Right cardiac atrium (tissue), 5 donors: ENCODE data around the gene SPOP. TPM values are rescaled to one million over a fixed set of nuclear protein-coding genes. Genes with fewer than 3 reads are reported as not detected.
"Not testable (repeated sequence)": the region's sequence is repeated elsewhere in the genome, so short reads cannot be mapped to it uniquely, and the experiment has no call there.

ENCODE experiments used
- ATAC-seq, 2 donors: fragments of 200-7000 bp; cut with Tn5 transposase; one replicate each; pipeline versions ENCODE4 v1.8.0 to v1.9.1; 2020; ENCODE audit warnings: moderate library complexity in 2 of 2, mild to moderate bottlenecking in 1 of 2
- DNase-seq, 3 donors: peaks; one replicate each; pipeline ENCODE4 v3.0.0-alpha.2; 2020
- H3K27ac ChIP-seq: one replicate; pipeline ENCODE4 v1.5.1; 2013; ENCODE audit warnings: mild to moderate bottlenecking, low read length, control low read depth, moderate library complexity
- H3K27me3 ChIP-seq: one replicate; pipeline ENCODE4 v1.6.1; 2013; ENCODE audit not compliant: control insufficient read depth, insufficient read depth
- H3K4me1 ChIP-seq: one replicate; pipeline ENCODE4 v1.6.1; 2013; ENCODE audit warnings: low read length; ENCODE audit not compliant: control insufficient read depth, insufficient read depth
- H3K4me3 ChIP-seq: one replicate; pipeline ENCODE4 v1.5.1; 2013; ENCODE audit warnings: low read length, control low read depth
- H3K9me3 ChIP-seq: one replicate; pipeline ENCODE4 v1.6.1; 2013; ENCODE audit warnings: low read length; ENCODE audit not compliant: control insufficient read depth
- WGBS: extraction: QIAGEN DNeasy Blood & Tissue Kit; methylation state at CpG from one replicate; pipeline ENCODE4 v1.1.7; 2013; 5-methylcytosine and 5-hydroxymethylcytosine counted together
- intact Hi-C, 4 donors: fragments of 100-400 bp; cut with DNase I; formaldehyde crosslinking; loops; one replicate each; pipeline versions ENCODE4 v1.11.0 to v1.14.0; 2022 to 2023
- polyA plus RNA-seq: library from polyadenylated mRNA; stranded (reverse); fragments of 200-250 nt; gene quantifications from one replicate; pipeline ENCODE4 v1.2.3, GENCODE V29; 2013
- total RNA-seq, 4 donors: library from RNA; stranded (reverse); fragmentation: NEBNext Ultra II Directional; extraction: Animal tissue kit (Norgen Biotek cat#: 25700); gene quantifications; one replicate each; pipeline ENCODE4 v1.2.1, GENCODE V29; 2021
- donor health status: healthy with polysubstance abuse.
- donor health status: DM: no; HTN: yes; CAD: no.
- donor health status: DM: no; HTN: no; CAD: no.
- donor health status: DM: no; HTN: yes; CAD: no; lungs with severe emphysema.
- donor health status: DM: yes; HTN: yes; CAD: no.

Gene SPOP
- total and polyA plus RNA-seq, 5 donors, result 33.7 to 82.7 (median 75.8) TPM

- WGBS, result under 1% methylated on average over 34 of the region's 34 CpGs
- intact Hi-C loops, result loop anchor here in 1 of 4 donors (10.0 kb wide), 1 partner anchor 63 kb away; no protein-coding TSS in a partner anchor
- Histone ChIP-seq H3K9me3 (no peaks in the 10 kb centered on the region), H3K4me3 (peak overlapping the region; percentile 70), H3K27me3 (no peaks in the 10 kb centered on the region), H3K4me1 (peaks cover 1% of the 10 kb centered on the region), H3K27ac (peak overlapping the region; percentile 91)
- ATAC-seq (peak; percentile 87 to 88), DNase-seq (peak; percentile 98 to 99 (median 99))
Observed at GRCh38 chr17:49677134-49677932, 564 bp downstream of the SPOP start.

GRCh38 chr17:49676276-49676868 is 1.5 kb downstream of the SPOP start:
- Histone ChIP-seq H3K27me3 (no peaks in the 10 kb centered on the region), H3K4me3 (peak overlapping the region; percentile 70), H3K27ac (no peak overlapping the region), H3K4me1 (peaks cover 1% of the 10 kb centered on the region), H3K9me3 (no peaks in the 10 kb centered on the region)
- 29% methylated on average over 5 of the region's 5 CpGs for WGBS
- ATAC-seq (no peak), DNase-seq (no peak)
- intact Hi-C loops, result loop anchor here in 1 of 4 donors (10.0 kb wide), 1 partner anchor 62 kb away; no protein-coding TSS in a partner anchor

- DNase-seq, result no peak
- Histone ChIP-seq H3K27me3 (no peaks in the 10 kb centered on the region), H3K27ac (no peak overlapping the region), H3K4me3 (no peak overlapping the region), H3K9me3 (no peaks in the 10 kb centered on the region), H3K4me1 (peaks cover 3% of the 10 kb centered on the region)
- intact Hi-C loops, result loop anchor here in 1 of 4 donors (10.0 kb wide), 1 partner anchor 60 kb away; no protein-coding TSS in a partner anchor
- ATAC-seq, result no peak
Observed at GRCh38 chr17:49674507-49674906, 3.4 kb downstream of the SPOP start.

GRCh38 chr17:49673679-49674078 is 4.2 kb downstream of the SPOP start:
- intact Hi-C loops, result loop anchor here in 1 of 4 donors (10.0 kb wide), 1 partner anchor 59 kb away; no protein-coding TSS in a partner anchor
- not testable (repeated sequence) for DNase-seq, H3K27me3 ChIP-seq, H3K27ac ChIP-seq, H3K4me1 ChIP-seq, H3K4me3 ChIP-seq, ATAC-seq, H3K9me3 ChIP-seq
- 78% methylated on average over 6 of the region's 6 CpGs for WGBS

GRCh38 chr17:49670641-49671040 is 7.3 kb downstream of the SPOP start:
- no peaks in the 10 kb centered on the region for H3K27me3 ChIP-seq
- ATAC-seq (no peak), DNase-seq (no peak)
- H3K9me3 ChIP-seq, result no peaks in the 10 kb centered on the region
- H3K27ac ChIP-seq, result no peak overlapping the region
- peaks cover 3% of the 10 kb centered on the region for H3K4me1 ChIP-seq
- WGBS, result 64% methylated on average over 4 of the region's 4 CpGs
- no peak overlapping the region for H3K4me3 ChIP-seq
- intact Hi-C loops, result loop anchor here in 1 of 4 donors (10.0 kb wide), 1 partner anchor 56 kb away; no protein-coding TSS in a partner anchor

- Histone ChIP-seq H3K4me1 (peaks cover 3% of the 10 kb centered on the region), H3K27me3 (no peaks in the 10 kb centered on the region), H3K27ac (no peak overlapping the region), H3K4me3 (no peak overlapping the region), H3K9me3 (no peaks in the 10 kb centered on the region)
- WGBS, result 54% methylated on average over 1 of the region's 1 CpG
- intact Hi-C loops, result loop anchor here in 1 of 4 donors (10.0 kb wide), 1 partner anchor 55 kb away; no protein-coding TSS in a partner anchor
- no peak for DNase-seq
- no peak for ATAC-seq
Observed at GRCh38 chr17:49670002-49670401, 7.9 kb downstream of the SPOP start.

- ATAC-seq (no peak), DNase-seq (no peak)
- 78% methylated on average over 2 of the region's 2 CpGs for WGBS
- H3K4me1 ChIP-seq, result peaks cover 3% of the 10 kb centered on the region
- no peak overlapping the region for H3K4me3 ChIP-seq
- H3K27me3 ChIP-seq, result no peaks in the 10 kb centered on the region
- intact Hi-C loops, result no loop called here
- H3K27ac ChIP-seq, result no peak overlapping the region
- H3K9me3 ChIP-seq, result no peaks in the 10 kb centered on the region
Observed at GRCh38 chr17:49667854-49668253, 10.0 kb downstream of the SPOP start.

GRCh38 chr17:49664706-49665211 is 13.1 kb downstream of the SPOP start:
- Histone ChIP-seq H3K27ac (peak overlapping the region; percentile 37), H3K9me3 (no peaks in the 10 kb centered on the region)
- intact Hi-C loops, result no loop called here

GRCh38 chr17:49659661-49660382 is 18.1 kb downstream of the SPOP start:
- 74% methylated on average over 3 of the region's 3 CpGs for WGBS
- Histone ChIP-seq H3K4me3 (no peak overlapping the region), H3K9me3 (no peaks in the 10 kb centered on the region), H3K27ac (no peak overlapping the region), H3K4me1 (peaks cover 6% of the 10 kb centered on the region), H3K27me3 (no peaks in the 10 kb centered on the region)
- ATAC-seq (no peak), DNase-seq (no peak)
- intact Hi-C loops, result no loop called here

More at GRCh38 chr17:49664706-49665211, 13.1 kb downstream of the SPOP start:
- Histone ChIP-seq H3K4me3 (no peak overlapping the region), H3K4me1 (peaks cover 2% of the 10 kb centered on the region), H3K27me3 (no peaks in the 10 kb centered on the region)
- ATAC-seq (no peak), DNase-seq (no peak)
- WGBS, result 69% methylated on average over 3 of the region's 3 CpGs

- Histone ChIP-seq H3K4me3 (no peak overlapping the region), H3K9me3 (no peaks in the 10 kb centered on the region), H3K27ac (peak overlapping the region; percentile 27), H3K27me3 (no peaks in the 10 kb centered on the region), H3K4me1 (peaks cover 5% of the 10 kb centered on the region)
- WGBS, result 80% methylated on average over 1 of the region's 1 CpG
- DNase-seq (no peak), ATAC-seq (no peak)
- intact Hi-C loops, result no loop called here
Observed at GRCh38 chr17:49656247-49656646, 21.6 kb downstream of the SPOP start.
